ENCODE results near the gene KDM4B. TPM values are rescaled to one million over a fixed set of nuclear protein-coding genes. Genes with fewer than 3 reads are reported as not detected.

The KDM4B gene
- total RNA-seq, 4 donors from 2014 or later: 28.7 to 75.1 (median 46.1) TPM

DNA sequence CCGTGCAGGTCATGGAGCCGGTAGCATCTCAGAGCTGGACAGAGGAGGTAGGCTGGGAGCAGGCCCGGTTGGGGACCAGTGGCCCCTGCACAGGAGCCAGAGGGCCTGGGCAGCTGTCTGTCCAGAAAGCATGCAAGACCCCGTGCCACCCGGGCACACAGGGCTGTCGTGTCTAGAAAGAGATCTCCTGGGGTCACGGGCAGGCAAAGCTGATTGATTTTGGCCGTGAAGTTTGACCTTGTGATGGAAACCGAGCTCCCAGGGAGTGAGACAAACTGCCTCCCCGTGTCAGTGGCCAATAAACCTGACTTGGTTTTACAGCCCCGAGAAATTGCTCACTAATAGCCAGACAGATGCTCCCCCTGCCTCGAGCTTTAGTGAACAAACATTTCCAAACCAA lies 98.8 kb downstream of the KDM4B start:
- no peak overlapping the region for H3K4me3 ChIP-seq
- no peak for DNase-seq
- H3K27me3 ChIP-seq: no peaks in the 10 kb centered on the region
- peaks cover 0 to 46% (median 0%) of the 10 kb centered on the region in 3 donors for H3K36me3 ChIP-seq
- no peaks in the 10 kb centered on the region for H3K4me1 ChIP-seq
- H3K9me3 ChIP-seq: no peaks in the 10 kb centered on the region
- no peak for TF ChIP-seq POLR2A (IDR thresholded peaks at IDR 0.05)
- TF ChIP-seq, protein P1, sequence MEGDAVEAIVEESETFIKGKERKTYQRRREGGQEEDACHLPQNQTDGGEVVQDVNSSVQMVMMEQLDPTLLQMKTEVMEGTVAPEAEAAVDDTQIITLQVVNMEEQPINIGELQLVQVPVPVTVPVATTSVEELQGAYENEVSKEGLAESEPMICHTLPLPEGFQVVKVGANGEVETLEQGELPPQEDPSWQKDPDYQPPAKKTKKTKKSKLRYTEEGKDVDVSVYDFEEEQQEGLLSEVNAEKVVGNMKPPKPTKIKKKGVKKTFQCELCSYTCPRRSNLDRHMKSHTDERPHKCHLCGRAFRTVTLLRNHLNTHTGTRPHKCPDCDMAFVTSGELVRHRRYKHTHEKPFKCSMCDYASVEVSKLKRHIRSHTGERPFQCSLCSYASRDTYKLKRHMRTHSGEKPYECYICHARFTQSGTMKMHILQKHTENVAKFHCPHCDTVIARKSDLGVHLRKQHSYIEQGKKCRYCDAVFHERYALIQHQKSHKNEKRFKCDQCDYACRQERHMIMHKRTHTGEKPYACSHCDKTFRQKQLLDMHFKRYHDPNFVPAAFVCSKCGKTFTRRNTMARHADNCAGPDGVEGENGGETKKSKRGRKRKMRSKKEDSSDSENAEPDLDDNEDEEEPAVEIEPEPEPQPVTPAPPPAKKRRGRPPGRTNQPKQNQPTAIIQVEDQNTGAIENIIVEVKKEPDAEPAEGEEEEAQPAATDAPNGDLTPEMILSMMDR (IDR thresholded peaks at IDR 0.05): no peak
- H3K27ac ChIP-seq: no peak overlapping the region

- Histone ChIP-seq H3K4me1 (no peaks in the 10 kb centered on the region), H3K36me3 (peaks cover 0 to 46% (median 0%) of the 10 kb centered on the region in 3 donors), H3K27me3 (no peaks in the 10 kb centered on the region), H3K4me3 (no peak overlapping the region), H3K27ac (no peak overlapping the region), H3K9me3 (no peaks in the 10 kb centered on the region)
- no peak for DNase-seq
- TF ChIP-seq, protein P1 (IDR thresholded peaks at IDR 0.05): no peak
- no peak for TF ChIP-seq POLR2A (IDR thresholded peaks at IDR 0.05)
Observed at GRCh38 chr19:5068233-5069072, 99.5 kb downstream of the KDM4B start.

- no peak overlapping the region for H3K27ac ChIP-seq
- H3K4me1 ChIP-seq: peaks cover 0 to 7% (median 0%) of the 10 kb centered on the region in 4 donors
- peaks cover 0 to 49% (median 0%) of the 10 kb centered on the region in 3 donors for H3K36me3 ChIP-seq
- no peak for DNase-seq
- no peak overlapping the region for H3K4me3 ChIP-seq
- TF ChIP-seq POLR2A (IDR thresholded peaks at IDR 0.05): no peak
- no peaks in the 10 kb centered on the region for H3K27me3 ChIP-seq
- no peaks in the 10 kb centered on the region for H3K9me3 ChIP-seq
Observed at GRCh38 chr19:5070331-5070730, 101.4 kb downstream of the KDM4B start.

- H3K27ac ChIP-seq: no peak overlapping the region
- no peaks in the 10 kb centered on the region for H3K9me3 ChIP-seq
- no peaks in the 10 kb centered on the region for H3K27me3 ChIP-seq
- H3K4me3 ChIP-seq: no peak overlapping the region
- peaks cover 0 to 44% (median 0%) of the 10 kb centered on the region in 3 donors for H3K36me3 ChIP-seq
- peaks cover 0 to 7% (median 0%) of the 10 kb centered on the region in 4 donors for H3K4me1 ChIP-seq
- DNase-seq: no peak
- no peak for TF ChIP-seq POLR2A (IDR thresholded peaks at IDR 0.05)
- TF ChIP-seq, protein P1 (IDR thresholded peaks at IDR 0.05): no peak
Observed at GRCh38 chr19:5070930-5071329, 102.0 kb downstream of the KDM4B start.

GRCh38 chr19:5071579-5071978 lies 102.7 kb downstream of the KDM4B start:
- TF ChIP-seq, protein P1 (IDR thresholded peaks at IDR 0.05): no peak
- no peak for TF ChIP-seq POLR2A (IDR thresholded peaks at IDR 0.05)
- H3K4me3 ChIP-seq: no peak overlapping the region
- H3K36me3 ChIP-seq: peaks cover 0 to 37% (median 0%) of the 10 kb centered on the region in 3 donors
- DNase-seq: no peak
- no peak overlapping the region for H3K27ac ChIP-seq
- H3K4me1 ChIP-seq: peaks cover 0 to 7% (median 0%) of the 10 kb centered on the region in 4 donors
- H3K9me3 ChIP-seq: no peaks in the 10 kb centered on the region
- no peaks in the 10 kb centered on the region for H3K27me3 ChIP-seq

- no peak for TF ChIP-seq POLR2A (IDR thresholded peaks at IDR 0.05)
- TF ChIP-seq, protein P1 (IDR thresholded peaks at IDR 0.05): no peak
- DNase-seq: no peak
- Histone ChIP-seq H3K4me1 (peaks cover 0 to 7% (median 0%) of the 10 kb centered on the region in 4 donors), H3K9me3 (no peaks in the 10 kb centered on the region), H3K36me3 (peaks cover 0 to 37% (median 0%) of the 10 kb centered on the region in 3 donors), H3K4me3 (no peak overlapping the region), H3K27me3 (no peaks in the 10 kb centered on the region), H3K27ac (no peak overlapping the region)
Observed at GRCh38 chr19:5072115-5072514, 103.2 kb downstream of the KDM4B start.

All from Peyer's patch (tissue), 4 donors.